ENCODE measurements around the gene ABLIM2.
A peak's percentile ranks its signal among the peaks of the same experiment; 100 is the strongest.

The ABLIM2 gene

DNA sequence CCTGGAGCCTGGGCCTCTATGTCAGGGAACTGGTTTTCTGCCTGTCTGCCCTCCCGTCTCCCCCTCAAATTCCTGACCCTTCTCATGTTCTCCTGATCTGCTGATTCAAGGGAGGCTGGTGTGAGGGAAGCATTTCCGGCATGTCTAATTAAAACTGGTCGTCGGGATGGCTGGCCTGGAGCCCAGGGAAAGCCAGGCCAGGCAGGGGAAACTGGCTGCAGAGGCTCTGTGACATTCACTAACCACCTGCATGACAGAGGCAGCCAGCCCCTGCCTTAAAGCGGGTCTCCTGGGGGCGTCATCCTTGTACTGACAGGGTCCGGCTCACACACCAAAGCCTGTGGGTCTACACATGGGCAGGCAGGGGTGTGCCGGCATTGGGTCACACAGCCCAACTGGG is 35.2 kb downstream of the ABLIM2 start:
- peak; percentile 45 for ATAC-seq
- TF ChIP-seq, protein P1, sequence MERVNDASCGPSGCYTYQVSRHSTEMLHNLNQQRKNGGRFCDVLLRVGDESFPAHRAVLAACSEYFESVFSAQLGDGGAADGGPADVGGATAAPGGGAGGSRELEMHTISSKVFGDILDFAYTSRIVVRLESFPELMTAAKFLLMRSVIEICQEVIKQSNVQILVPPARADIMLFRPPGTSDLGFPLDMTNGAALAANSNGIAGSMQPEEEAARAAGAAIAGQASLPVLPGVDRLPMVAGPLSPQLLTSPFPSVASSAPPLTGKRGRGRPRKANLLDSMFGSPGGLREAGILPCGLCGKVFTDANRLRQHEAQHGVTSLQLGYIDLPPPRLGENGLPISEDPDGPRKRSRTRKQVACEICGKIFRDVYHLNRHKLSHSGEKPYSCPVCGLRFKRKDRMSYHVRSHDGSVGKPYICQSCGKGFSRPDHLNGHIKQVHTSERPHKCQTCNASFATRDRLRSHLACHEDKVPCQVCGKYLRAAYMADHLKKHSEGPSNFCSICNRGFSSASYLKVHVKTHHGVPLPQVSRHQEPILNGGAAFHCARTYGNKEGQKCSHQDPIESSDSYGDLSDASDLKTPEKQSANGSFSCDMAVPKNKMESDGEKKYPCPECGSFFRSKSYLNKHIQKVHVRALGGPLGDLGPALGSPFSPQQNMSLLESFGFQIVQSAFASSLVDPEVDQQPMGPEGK (CRISPR knock-in tag; IDR thresholded peaks at IDR 0.05; ENCODE audit: borderline replicate concordance) = no peak
- no peak for TF ChIP-seq TCF4 (CRISPR knock-in tag; IDR thresholded peaks at IDR 0.05; ENCODE audit: borderline replicate concordance)
- TF ChIP-seq BACH2 (CRISPR knock-in tag; IDR thresholded peaks at IDR 0.05; ENCODE audit: borderline replicate concordance) = no peak
- TF ChIP-seq, protein P2, sequence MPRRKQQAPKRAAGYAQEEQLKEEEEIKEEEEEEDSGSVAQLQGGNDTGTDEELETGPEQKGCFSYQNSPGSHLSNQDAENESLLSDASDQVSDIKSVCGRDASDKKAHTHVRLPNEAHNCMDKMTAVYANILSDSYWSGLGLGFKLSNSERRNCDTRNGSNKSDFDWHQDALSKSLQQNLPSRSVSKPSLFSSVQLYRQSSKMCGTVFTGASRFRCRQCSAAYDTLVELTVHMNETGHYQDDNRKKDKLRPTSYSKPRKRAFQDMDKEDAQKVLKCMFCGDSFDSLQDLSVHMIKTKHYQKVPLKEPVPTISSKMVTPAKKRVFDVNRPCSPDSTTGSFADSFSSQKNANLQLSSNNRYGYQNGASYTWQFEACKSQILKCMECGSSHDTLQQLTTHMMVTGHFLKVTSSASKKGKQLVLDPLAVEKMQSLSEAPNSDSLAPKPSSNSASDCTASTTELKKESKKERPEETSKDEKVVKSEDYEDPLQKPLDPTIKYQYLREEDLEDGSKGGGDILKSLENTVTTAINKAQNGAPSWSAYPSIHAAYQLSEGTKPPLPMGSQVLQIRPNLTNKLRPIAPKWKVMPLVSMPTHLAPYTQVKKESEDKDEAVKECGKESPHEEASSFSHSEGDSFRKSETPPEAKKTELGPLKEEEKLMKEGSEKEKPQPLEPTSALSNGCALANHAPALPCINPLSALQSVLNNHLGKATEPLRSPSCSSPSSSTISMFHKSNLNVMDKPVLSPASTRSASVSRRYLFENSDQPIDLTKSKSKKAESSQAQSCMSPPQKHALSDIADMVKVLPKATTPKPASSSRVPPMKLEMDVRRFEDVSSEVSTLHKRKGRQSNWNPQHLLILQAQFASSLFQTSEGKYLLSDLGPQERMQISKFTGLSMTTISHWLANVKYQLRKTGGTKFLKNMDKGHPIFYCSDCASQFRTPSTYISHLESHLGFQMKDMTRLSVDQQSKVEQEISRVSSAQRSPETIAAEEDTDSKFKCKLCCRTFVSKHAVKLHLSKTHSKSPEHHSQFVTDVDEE (CRISPR knock-in tag; IDR thresholded peaks at IDR 0.05) = no peak; the same call in 1 of the 2 replicates
- no peak for TF ChIP-seq ISL1 (CRISPR knock-in tag; IDR thresholded peaks at IDR 0.05)
- TF ChIP-seq ZFP3 (CRISPR knock-in tag; IDR thresholded peaks at IDR 0.05) = no peak
- no peak for TF ChIP-seq SNAI2 (CRISPR knock-in tag; IDR thresholded peaks at IDR 0.05)
- no peak for TF ChIP-seq OSR1 (CRISPR knock-in tag; IDR thresholded peaks at IDR 0.05)
- no peak for TF ChIP-seq ZNF70 (CRISPR knock-in tag; IDR thresholded peaks at IDR 0.05)

DNA sequence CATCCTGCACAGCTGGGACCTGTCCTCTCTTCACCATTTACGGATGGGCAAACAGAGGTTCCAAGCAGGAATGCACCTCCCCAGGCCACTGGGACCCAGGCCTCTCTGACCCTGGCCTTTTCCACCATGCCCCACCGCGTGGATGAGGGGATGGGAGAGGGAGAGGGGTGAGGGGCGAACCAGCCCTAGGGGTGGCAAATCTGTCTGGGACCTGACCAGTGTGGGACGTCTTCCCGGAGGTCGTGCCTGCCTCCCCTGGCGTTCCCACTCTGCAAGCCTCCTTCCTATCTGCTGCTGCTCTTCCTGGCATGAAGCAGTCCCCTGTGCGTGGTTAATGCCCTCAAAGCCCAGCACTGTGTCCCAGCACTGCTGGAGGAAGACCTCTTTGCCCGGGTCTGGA is 35.9 kb downstream of the ABLIM2 start:
- TF ChIP-seq TOX (CRISPR knock-in tag; IDR thresholded peaks at IDR 0.05; ENCODE audit: borderline replicate concordance) (no peak), TCF4 (CRISPR knock-in tag; IDR thresholded peaks at IDR 0.05; ENCODE audit: borderline replicate concordance) (no peak), GLIS3 (CRISPR knock-in tag; IDR thresholded peaks at IDR 0.05) (no peak), ZC3H10 (CRISPR knock-in tag; IDR thresholded peaks at IDR 0.05) (no peak)
- TF ChIP-seq, protein P3, sequence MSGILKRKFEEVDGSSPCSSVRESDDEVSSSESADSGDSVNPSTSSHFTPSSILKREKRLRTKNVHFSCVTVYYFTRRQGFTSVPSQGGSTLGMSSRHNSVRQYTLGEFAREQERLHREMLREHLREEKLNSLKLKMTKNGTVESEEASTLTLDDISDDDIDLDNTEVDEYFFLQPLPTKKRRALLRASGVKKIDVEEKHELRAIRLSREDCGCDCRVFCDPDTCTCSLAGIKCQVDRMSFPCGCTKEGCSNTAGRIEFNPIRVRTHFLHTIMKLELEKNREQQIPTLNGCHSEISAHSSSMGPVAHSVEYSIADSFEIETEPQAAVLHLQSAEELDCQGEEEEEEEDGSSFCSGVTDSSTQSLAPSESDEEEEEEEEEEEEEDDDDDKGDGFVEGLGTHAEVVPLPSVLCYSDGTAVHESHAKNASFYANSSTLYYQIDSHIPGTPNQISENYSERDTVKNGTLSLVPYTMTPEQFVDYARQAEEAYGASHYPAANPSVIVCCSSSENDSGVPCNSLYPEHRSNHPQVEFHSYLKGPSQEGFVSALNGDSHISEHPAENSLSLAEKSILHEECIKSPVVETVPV (CRISPR knock-in tag; IDR thresholded peaks at IDR 0.05) = no peak
- no peak for ATAC-seq

DNA sequence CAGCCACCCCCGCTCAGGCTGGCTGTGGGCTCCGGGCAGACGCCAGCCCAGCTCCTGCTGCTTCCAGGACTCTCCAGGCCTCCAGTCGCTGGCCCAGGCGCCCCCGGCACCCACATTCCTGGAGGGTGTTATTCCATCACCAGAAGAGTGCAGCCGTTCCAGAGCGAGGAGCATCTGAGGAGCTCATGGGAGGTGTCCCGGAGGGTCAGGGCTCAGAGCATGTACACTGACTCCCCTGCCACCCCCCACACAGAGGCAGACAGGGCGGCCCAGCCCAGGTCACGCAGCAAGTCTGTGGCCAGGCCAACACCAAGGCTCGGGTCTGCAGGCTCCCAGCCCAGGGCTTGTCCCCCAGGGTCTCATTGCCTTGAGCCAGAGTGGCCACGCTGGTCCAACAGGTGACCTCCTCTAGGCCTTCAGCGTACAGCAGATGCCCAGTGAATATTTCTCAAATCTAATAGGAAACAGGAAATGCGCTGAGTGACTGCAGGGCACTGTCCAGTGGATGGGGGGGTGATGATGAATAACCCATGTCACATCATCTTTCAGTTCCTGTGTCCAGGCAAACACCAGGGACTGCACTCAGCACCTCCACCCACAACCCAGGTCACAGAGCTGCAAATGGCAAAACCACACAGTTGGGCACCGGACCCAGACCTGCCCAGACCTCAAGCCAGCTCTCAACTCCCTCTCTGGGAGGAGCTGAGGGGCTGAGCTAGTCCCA is 37.2 kb downstream of the ABLIM2 start:
- TF ChIP-seq PPARA (CRISPR knock-in tag; IDR thresholded peaks at IDR 0.05; ENCODE audit: borderline replicate concordance) = no peak
- peak; percentile 38; the same call in 1 of the 2 replicates for TF ChIP-seq TCF4 (CRISPR knock-in tag; IDR thresholded peaks at IDR 0.05; ENCODE audit: borderline replicate concordance)
- TF ChIP-seq, protein P3 (CRISPR knock-in tag; IDR thresholded peaks at IDR 0.05) = no peak
- TF ChIP-seq CSDC2 (CRISPR knock-in tag; IDR thresholded peaks at IDR 0.05) = no peak
- no peak; the same call in 2 of the 3 replicates for ATAC-seq

DNA sequence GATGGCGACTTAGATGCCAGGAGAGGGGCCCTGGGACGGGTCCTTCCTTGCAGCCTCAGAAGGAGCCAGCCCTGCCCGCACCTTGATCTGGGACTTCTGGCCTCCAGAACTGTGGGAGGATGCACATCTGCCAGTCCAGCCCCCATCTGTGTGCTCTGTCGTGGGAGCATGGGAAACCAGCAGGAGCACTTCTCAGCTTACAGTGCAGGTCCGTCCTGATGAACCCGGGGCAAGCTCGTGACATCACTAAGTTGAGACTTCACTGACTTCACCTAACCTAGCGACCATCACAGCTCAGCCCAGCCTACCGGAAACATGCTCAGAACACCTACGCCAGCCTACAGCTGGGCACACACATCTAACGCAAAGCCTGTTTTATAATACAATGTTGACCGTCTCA is 38.1 kb downstream of the ABLIM2 start:
- no peak for ATAC-seq
- TF ChIP-seq, protein P4, sequence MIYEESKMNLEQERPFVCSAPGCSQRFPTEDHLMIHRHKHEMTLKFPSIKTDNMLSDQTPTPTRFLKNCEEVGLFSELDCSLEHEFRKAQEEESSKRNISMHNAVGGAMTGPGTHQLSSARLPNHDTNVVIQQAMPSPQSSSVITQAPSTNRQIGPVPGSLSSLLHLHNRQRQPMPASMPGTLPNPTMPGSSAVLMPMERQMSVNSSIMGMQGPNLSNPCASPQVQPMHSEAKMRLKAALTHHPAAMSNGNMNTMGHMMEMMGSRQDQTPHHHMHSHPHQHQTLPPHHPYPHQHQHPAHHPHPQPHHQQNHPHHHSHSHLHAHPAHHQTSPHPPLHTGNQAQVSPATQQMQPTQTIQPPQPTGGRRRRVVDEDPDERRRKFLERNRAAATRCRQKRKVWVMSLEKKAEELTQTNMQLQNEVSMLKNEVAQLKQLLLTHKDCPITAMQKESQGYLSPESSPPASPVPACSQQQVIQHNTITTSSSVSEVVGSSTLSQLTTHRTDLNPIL (CRISPR knock-in tag; IDR thresholded peaks at IDR 0.05; ENCODE audit: low read depth) = no peak
- no peak for TF ChIP-seq TOX (CRISPR knock-in tag; IDR thresholded peaks at IDR 0.05; ENCODE audit: borderline replicate concordance)
- TF ChIP-seq ZNF8 (CRISPR knock-in tag; IDR thresholded peaks at IDR 0.05) = no peak
- TF ChIP-seq SNAI2 (CRISPR knock-in tag; IDR thresholded peaks at IDR 0.05) = no peak
- TF ChIP-seq, protein P3 (CRISPR knock-in tag; IDR thresholded peaks at IDR 0.05) = no peak
- no peak for TF ChIP-seq ZNF70 (CRISPR knock-in tag; IDR thresholded peaks at IDR 0.05)
- TF ChIP-seq BACH2 (CRISPR knock-in tag; IDR thresholded peaks at IDR 0.05; ENCODE audit: borderline replicate concordance) = no peak
- TF ChIP-seq OSR1 (CRISPR knock-in tag; IDR thresholded peaks at IDR 0.05) = no peak
- no peak for TF ChIP-seq ESRRG (CRISPR knock-in tag; IDR thresholded peaks at IDR 0.05)
- TF ChIP-seq PPARA (CRISPR knock-in tag; IDR thresholded peaks at IDR 0.05; ENCODE audit: borderline replicate concordance) = no peak
- TF ChIP-seq ZFP30 (CRISPR knock-in tag; IDR thresholded peaks at IDR 0.05) = no peak
- TF ChIP-seq ZNF565 (CRISPR knock-in tag; conservative IDR thresholded peaks at IDR 0.05; ENCODE audit: low read depth) = no peak
- no peak for TF ChIP-seq CSDC2 (CRISPR knock-in tag; IDR thresholded peaks at IDR 0.05)
- TF ChIP-seq ZFP3 (CRISPR knock-in tag; IDR thresholded peaks at IDR 0.05) = no peak

Measured in SK-N-SH treated with all-trans-retinoic acid at 6 μM for 48 hours (cell line).